BJ (cell line): ENCODE data around the gene ZBTB44. TPM values are rescaled to one million over a fixed set of nuclear protein-coding genes. Genes with fewer than 3 reads are reported as not detected.

Source experiments
- CTCF ChIA-PET: fragments of 350-600 bp; formaldehyde crosslinking; extraction: SDS; loops from one replicate; lab custom pipeline; 2021; ENCODE audit warnings: antibody characterized with exemption, inconsistent platforms; lab: Yijun Ruan, JAX
- POLR2A ChIA-PET: fragments of 300-600 bp; sonication (Branson Sonifier 250); formaldehyde crosslinking; extraction: SDS; loops from one replicate; lab custom pipeline; 2021; ENCODE audit warnings: antibody characterized with exemption; lab: Charles Lee
- DNase-seq: peaks from one replicate; pipeline ENCODE4 v3.0.0-alpha.2; 2011; ENCODE audit warnings: low read depth
- H3K27me3 ChIP-seq: 2 replicates; pipeline ENCODE4 v1.6.0; 2011; ENCODE audit warnings: low read length; ENCODE audit not compliant: control insufficient read depth, insufficient read depth
- H3K36me3 ChIP-seq: 2 replicates; pipeline ENCODE4 v1.5.1; 2011; ENCODE audit warnings: low read length; ENCODE audit not compliant: control insufficient read depth, insufficient read depth
- H3K4me3 ChIP-seq: 2 replicates; pipeline ENCODE4 v1.5.1; 2011; ENCODE audit warnings: low read depth, mild to moderate bottlenecking, control low read depth, low read length
- CTCF ChIP-seq: IDR thresholded peaks from 2 replicates; pipeline ENCODE4 v1.5.1; 2011; ENCODE audit warnings: low read depth, mild to moderate bottlenecking, control low read depth, inconsistent platforms, low read length, moderate library complexity; ENCODE audit not compliant: insufficient read depth
- polyA plus RNA-seq: library from polyadenylated mRNA; depleted of rRNA; stranded (reverse); fragments of >200 nt; gene quantifications from 2 replicates; pipeline ENCODE4 v1.2.3, GENCODE V29; 2011

ZBTB44 gene
- polyA plus RNA-seq, 1 experiment, result 11.5 TPM

GRCh38 chr11:130188047-130188446, 126.7 kb downstream of the ZBTB44 start:
- ChIA-PET POLR2A (no interaction called here), CTCF (no interaction called here)
- Histone ChIP-seq H3K27me3 (peaks cover 5% of the 10 kb centered on the region; the same call in 1 of the 2 replicates), H3K4me3 (no peak overlapping the region), H3K36me3 (no peaks in the 10 kb centered on the region)
- TF ChIP-seq CTCF, result no peak
- DNase-seq, result no peak

GRCh38 chr11:130187096-130187495, 127.6 kb downstream of the ZBTB44 start:
- no peak overlapping the region for H3K4me3 ChIP-seq
- DNase-seq, result no peak
- ChIA-PET CTCF (no interaction called here), POLR2A (no interaction called here)
- H3K36me3 ChIP-seq, result no peaks in the 10 kb centered on the region
- TF ChIP-seq CTCF, result no peak
- H3K27me3 ChIP-seq, result peaks cover 5% of the 10 kb centered on the region; the same call in 1 of the 2 replicates

GRCh38 chr11:130183878-130184610, 130.7 kb downstream of the ZBTB44 start:
- CTCF ChIA-PET, result interaction anchor here (0.8 to 2.1 kb wide), 2 partner anchors 10 to 29 kb away, joined by 3 to 4 read pairs; no protein-coding TSS in a partner anchor
- Histone ChIP-seq H3K4me3 (no peak overlapping the region), H3K36me3 (no peaks in the 10 kb centered on the region), H3K27me3 (peaks cover 11% of the 10 kb centered on the region)
- DNase-seq, result no peak
- no peak for TF ChIP-seq CTCF
- POLR2A ChIA-PET, result no interaction called here

- Histone ChIP-seq H3K36me3 (no peaks in the 10 kb centered on the region), H3K27me3 (peaks cover 9% of the 10 kb centered on the region), H3K4me3 (no peak overlapping the region)
- DNase-seq, result no peak
- ChIA-PET POLR2A (no interaction called here), CTCF (interaction anchor here (0.8 kb wide), 1 partner anchor 31 kb away, joined by 3 read pairs; no protein-coding TSS in a partner anchor)
- TF ChIP-seq CTCF, result no peak
Observed at GRCh38 chr11:130181295-130182272, 133.1 kb downstream of the ZBTB44 start.

- H3K36me3 ChIP-seq, result no peaks in the 10 kb centered on the region
- ChIA-PET CTCF (no interaction called here), POLR2A (no interaction called here)
- no peak overlapping the region for H3K4me3 ChIP-seq
- peaks cover 11% of the 10 kb centered on the region for H3K27me3 ChIP-seq
- no peak for TF ChIP-seq CTCF
- no peak for DNase-seq
Observed at GRCh38 chr11:130180896-130181294, 133.8 kb downstream of the ZBTB44 start.
